GM19395 (cell line): ENCODE measurements around the gene SRGAP2C.
"Not testable (repeated sequence)": the region's sequence is repeated elsewhere in the genome, so short reads cannot be mapped to it uniquely, and the experiment has no call there.

Experiments used
- ATAC-seq: cut with Tn5 transposase; IDR thresholded peaks from one replicate; pipeline ENCODE4 v1.9.1; 2021; ENCODE audit warnings: mild to moderate bottlenecking, moderate library complexity; ENCODE audit not compliant: unreplicated experiment

Gene SRGAP2C

DNA sequence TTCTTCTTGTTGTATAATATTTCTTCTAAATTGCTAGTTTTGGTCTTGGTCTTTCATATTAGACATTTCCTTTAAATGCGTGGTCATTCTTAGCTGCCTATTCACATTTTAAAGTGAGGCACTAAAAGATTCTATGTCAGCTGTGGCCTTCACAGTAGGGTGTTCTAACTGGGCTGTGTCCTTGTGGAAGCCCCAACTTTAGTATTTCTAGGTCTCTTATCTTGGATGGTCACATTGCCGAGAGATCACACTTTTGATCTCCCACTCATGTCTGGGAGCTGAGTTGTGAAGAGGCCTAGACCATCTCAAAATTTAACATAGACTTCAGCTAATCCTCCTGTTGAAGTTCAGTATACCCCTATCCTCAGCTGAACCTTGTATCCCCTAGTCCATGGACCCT lies 185.2 kb downstream of the SRGAP2C start:
- ATAC-seq, result not testable (repeated sequence)

DNA sequence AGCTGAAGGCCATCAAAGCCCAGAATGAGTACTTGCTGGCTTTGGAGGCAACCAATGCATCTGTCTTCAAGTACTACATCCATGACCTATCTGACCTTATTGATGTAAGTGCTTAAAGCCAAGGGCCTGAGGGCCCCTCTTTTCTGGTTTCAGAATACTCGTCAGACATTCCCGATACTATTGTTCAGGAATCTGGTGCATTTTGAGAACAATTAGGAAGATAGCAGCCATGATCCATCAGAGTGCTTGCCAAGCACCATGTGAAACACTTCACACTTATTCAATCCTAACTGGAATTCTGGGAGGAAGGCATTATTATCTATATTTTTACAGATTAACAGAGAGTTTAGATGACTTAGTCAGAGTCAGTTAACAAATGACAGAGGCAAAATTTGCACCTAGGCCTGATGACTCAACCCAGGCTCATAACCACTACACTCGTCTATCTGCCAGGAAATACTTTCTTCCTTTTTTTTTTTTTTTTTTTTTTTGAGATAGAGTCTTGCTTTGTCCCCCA lies 190.1 kb downstream of the SRGAP2C start:
- not testable (repeated sequence) for ATAC-seq

DNA sequence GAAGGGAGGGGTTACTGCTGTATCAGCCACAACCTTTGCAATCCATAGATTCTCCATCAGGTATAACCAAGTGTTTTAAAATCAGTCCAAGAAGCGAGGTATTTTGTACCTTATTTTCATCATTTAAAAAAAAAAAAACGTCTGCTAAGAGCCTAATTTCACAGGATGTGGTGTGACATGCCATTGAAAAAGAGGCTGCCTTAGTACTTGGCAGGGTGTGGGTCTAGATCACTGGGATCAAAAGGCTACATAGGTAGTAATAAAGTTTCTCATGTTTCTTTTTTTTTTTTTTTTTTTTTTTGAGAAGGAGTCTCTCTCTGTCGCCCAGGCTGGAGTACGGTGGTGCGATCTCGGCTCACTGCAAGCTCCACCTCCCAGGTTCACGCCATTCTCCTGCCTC lies 192.2 kb downstream of the SRGAP2C start:
- not testable (repeated sequence) for ATAC-seq

DNA sequence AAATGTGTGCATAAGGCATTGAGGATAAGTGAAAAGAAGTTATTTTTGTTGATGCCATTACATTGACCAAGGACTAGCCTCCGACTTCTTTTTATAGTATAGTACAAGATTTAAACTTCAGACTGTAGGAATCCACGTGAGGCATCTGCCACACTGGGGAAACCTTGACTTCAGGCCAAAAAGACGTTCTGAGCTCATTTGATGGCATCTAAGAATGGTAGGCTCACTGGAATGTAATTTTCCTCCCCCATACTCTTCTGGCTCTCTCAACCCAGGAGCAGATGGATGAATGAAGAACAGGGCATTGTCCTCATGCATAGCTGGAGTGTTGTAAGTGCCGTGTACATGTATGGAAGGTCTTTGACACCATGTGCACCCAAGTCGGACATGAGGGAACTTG lies 194.0 kb downstream of the SRGAP2C start:
- ATAC-seq, result not testable (repeated sequence)

DNA sequence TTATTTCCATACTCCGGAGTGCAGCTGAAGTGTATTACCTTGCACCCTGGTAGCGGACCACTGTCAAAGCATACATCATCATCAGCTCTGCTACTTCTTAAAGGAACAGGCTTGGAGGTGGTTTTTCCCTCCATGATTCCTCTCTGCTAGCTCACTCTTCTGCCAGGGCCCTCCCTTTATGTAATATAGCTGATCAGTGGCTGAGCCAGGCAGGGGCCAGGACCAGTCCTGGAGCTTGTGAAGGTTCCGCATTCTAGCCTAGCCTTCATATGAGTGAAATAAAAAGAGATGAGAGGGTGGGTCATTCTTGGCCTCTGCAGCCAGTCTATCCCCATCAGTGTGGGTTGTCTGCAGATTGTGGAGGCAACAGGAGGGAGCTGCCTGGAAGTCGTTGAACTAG lies 200.0 kb downstream of the SRGAP2C start:
- not testable (repeated sequence) for ATAC-seq

DNA sequence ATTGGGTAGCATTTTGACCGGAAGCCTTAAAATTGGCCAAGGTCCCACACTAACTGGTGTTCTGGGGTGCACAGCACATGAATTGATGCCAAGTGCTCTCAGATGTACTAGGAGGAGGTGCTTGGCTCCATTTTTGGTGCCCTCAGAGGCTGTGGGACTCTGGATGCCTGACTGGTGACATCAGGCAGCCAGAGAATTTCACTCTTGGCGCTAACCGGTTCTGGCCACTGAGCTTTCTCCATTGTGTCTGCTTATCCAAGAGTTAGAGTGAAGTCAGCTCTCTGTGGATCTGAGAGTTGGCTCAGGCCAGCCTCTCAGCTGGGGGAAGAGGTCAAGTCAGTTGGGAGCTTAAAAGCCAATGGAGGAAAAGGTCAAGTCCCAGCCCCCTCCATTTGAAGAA lies 200.4 kb downstream of the SRGAP2C start:
- not testable (repeated sequence) for ATAC-seq

DNA sequence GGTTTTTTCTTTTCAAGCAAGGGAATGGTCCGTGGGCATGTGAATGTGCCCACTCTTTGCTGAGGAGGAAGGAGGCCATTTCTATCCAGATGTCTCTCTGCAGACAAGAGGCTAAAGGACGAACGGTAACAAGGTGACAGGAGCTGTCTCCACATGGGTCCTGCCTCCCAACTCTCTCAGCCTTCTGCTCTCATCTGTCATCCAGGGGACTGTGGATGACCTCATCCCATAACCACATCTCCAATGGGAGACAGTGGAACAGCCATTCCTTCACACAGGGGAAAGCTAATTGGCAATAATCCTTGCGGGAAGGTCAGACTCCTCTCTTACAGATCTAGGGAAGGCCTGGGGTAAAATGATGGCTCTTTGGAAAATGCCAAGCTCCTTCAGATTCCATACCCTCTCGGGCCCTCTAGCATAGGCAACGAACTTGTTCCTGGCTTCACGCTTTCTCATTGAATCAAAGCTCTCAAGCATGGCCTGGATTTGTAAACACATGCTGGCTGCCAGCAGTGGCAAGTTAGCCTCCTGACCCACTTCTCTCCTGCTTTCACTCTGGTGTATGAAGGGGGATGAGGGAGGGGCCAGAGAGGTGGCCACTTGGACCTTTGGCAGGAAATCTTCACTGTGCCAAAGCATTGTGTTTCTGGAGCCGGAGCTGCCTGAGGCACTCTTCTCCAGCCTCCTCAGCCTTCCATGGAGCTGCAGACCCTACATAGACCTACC lies 201.0 kb downstream of the SRGAP2C start:
- ATAC-seq, result not testable (repeated sequence)

DNA sequence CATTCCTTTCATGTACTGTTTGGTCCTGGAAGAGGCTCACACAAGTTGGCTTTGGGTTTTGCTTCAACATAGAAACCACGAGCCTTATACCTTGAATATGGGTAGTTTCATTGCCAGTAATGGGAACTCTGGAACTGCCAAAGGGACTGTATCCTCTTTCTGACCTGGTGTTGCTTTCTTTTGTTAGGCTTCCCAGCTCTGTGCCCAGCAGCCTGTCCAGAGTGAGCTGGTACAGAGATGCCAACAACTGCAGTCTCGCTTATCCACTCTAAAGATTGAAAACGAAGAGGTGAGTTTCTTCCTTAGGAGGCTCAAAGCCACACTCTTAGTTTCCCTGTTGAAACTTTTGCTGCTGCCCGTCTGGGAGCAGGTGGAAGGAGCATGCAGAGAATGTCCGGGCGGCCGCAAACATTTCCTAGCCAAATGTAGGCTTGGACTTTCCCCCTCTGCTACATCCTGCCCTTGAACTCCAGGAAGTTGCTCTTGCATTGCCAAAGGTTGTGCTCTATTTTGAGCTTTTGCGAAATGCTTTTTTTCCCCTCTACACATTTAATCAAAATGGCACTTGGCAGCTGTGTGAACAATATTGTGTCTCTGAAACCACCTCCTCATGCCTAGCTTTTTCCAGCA lies 201.7 kb downstream of the SRGAP2C start:
- ATAC-seq, result not testable (repeated sequence)

DNA sequence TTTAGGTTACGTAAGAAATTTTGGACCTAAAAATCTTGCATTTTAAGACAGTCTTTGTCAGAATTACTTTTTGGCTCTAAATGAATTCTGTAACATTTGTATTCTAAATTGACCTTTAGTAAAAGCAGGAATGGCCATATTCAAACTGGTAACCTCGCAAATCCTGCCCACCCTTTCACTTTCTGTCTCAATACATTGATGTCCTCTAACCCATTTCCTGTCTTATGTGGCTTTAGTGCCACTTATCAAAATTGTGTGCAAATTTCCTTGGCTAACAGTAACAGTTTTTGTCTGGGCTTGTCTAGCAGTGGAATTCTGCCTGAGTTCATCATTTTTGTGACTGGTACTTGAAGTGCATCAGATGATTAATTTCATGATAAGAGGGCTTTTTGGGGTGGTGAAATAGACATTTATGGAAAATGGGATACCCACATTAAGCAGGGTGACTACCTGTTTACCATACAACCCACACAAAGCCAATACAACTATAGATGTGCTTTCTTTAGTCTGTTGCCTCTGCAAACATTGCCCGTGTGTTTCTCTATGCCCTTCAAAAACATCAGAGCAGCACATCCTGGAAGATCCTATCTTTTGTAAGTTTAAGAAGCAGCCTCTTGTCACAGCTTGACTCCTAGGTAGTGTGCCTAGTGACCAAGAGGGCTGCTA lies 205.3 kb downstream of the SRGAP2C start:
- ATAC-seq, result not testable (repeated sequence)

DNA sequence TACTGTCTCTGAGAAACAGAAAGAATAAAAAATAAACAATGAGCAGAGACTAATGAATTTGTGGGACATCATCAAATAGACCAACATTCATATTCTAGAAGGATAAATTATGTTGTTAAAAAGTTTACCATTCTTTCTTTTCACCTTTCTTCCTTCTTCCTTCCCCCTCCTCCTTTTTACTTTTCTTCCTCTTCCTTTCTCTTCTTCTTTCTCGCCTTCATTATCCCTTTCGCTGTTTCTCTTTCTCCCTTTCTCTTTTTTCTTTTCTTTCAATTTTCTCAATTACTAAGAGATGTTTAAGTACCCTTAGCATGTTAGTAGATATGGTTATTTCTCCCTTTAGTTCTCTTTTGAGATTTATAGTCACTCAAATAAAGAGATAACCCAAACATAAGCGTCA lies 207.4 kb downstream of the SRGAP2C start:
- ATAC-seq, result not testable (repeated sequence)

DNA sequence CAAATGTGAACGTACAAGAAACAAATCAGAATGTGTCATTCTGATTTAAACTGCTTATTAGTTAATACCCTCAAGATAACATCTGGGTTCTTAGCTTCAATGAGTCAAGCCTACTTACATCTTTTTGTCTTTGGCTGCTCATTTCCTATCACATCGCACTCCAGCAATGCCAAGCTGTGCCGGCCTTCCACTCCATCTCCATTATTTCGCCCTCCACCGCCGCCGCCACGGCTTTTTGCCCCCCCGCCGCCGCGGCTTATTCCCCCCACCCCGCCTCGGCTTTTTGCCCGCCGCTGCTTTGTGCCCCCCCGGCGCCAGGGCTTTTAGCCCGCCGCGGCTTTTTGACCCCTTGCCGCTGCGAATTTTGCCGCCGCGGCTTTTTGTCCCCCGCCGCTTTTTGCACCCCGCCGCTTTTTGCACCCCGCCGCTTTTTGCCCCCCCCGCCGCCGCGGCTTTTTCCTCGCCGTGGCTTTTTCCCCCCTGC lies 211.0 kb downstream of the SRGAP2C start:
- ATAC-seq, result not testable (repeated sequence)

DNA sequence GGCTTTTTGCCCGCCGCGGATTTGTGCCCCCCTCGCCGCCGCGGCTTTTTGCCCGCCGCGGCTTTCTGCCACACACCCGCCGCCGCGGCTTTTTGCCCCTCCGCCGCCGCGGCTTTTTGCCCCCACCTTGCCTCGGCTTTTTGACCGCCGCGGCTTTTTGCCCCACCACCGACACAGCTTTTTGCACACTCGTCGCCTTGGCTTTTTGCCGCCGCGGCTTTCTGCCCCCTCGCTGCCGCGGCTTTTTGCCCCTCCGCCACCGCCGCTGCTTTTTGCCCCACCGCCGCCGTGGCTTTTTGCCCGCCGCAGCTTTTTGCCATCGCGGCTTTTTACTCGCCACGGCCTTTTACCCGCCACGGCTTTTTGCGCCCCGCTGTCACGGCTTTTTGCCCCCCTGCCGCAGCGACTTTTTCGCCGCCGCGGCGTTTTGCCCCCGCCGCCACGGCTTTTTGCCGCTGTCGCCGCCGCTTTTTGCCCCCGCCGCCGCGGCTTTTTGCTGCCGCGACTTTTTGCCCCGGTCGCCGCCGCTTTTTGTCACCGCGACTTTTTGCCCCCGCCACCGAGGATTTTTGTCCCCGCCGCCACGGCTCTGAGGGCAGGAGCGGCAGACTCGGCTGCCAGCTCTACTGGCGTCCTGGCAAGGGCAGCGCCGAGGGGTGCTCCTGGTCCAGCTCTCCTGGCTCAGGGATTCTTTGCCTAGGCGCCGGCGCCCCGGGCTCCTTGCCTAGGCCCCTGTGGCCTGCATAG lies 211.7 kb downstream of the SRGAP2C start:
- ATAC-seq, result not testable (repeated sequence)

DNA sequence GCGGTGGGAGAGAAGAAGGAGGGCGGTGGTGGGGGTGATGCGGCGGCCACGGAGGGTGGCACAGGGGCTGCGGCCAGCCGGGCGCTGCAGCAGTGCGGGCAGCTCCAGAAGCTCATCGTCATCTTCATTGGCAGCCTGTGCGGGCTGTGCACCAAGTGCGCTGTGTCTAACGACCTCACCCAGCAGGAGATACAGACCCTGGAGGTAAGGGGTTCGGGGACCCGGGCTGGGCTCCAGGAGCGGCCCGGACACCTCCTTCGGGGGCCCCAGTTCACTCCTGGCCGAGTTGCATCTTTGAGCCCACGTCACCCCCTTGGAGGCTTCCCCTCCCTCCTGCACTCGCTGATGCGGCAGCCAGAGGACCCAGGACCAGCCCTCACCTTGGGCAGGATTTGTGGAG lies 212.3 kb downstream of the SRGAP2C start:
- ATAC-seq, result not testable (repeated sequence)

DNA sequence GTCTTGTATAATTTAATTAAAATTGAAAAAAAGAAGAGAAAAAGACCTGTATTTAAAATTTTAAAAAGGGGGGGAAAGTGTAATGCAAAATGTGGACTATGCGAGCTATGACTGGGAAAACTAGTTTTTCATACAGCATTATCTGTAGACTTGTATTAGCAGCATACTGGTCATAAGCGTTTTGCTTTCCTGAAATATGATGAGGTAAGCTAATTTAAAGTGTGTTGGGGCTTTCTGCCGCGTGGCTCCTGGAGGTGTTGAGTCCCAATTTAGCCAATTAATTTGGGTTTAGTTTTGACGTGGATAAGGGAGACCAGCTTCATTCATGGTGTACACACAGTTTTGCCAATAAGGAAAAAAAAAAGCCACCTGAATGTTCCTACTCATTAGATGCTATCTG lies 214.4 kb downstream of the SRGAP2C start:
- ATAC-seq, result not testable (repeated sequence)

DNA sequence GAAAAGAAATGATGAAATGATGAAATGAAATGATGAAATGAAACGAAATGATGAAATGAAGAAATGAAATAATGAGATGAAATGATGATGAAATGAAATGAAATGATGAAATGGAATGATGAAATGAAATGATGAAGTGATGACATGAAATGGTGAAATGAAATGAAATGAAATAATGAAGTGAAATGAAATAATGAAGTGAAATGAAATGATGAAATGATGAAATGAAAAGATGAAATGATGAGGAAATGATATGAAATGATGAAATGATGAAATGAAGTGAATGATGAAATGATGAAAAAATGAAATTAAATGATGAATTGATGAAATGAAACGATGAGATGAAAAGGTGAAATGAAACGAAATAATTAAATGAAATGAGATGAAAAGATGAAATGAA lies 215.3 kb downstream of the SRGAP2C start:
- ATAC-seq, result not testable (repeated sequence)

DNA sequence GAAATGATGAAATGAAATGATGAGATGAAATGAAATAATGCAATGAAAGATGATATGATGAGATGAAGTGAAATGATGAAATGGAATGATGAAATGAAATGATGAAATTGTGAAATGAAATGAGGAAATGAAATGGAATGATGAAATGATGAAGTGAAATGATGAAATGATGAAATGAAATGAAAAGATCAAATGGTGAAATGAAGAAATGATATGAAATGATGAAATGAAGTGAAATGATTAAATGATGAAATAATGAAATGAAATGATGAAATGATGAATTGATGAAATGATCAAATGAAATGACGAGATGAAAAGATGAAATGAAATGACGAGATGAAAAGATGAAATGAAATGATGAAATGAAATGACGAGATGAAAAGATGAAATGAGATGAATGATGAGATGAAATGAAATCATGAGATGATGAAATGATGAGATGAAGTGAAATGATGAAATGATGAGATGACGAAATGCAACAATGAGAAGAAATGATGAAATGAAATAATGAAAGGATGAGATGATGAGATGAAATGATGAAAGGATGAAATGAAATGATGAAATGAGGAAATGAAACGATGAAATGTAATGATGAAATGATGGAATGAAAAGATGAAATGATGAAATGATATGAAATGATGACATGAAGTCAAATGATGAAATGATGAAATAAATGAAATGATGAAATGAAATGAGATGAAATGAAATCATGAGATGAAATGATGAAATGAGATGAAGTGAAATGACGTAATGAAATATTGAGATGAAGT lies 216.0 kb downstream of the SRGAP2C start:
- not testable (repeated sequence) for ATAC-seq

DNA sequence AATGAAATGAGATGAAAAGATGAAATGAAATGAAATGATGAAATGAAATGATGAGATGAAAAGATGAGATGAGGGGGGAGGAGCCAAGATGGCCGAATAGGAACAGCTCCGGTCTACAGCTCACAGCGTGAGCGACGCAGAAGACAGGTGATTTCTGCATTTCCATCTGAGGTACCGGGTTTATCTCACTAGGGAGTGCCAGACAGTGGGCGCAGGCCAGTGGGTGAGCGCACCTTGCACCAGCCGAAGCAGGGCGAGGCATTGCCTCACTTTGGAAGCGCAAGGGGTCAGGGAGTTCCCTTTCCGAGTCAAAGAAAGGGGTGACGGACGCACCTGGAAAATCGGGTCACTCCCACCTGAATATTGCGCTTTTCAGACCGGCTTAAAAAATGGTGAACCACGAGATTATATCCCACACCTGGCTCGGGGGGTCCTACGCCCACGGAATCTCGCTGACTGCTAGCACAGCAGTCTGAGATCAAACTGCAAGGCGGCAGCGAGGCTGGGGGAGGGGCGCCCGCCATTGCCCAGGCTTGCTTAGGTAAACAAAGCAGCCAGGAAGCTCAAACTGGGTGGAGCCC lies 216.7 kb downstream of the SRGAP2C start:
- ATAC-seq, result not testable (repeated sequence)

DNA sequence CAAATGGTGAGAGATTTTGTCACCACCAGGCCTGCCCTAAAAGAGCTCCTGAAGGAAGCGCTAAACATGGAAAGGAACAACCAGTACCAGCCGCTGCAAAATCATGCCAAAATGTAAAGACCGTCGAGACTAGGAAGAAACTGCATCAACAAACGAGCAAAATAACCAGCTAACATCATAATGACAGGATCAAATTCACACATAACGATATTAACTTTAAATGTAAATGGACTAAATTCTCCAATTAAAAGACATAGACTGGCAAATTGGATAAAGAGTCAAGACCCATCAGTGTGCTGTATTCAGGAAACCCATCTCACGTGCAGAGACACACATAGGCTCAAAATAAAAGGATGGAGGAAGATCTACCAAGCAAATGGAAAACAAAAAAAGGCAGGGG lies 218.5 kb downstream of the SRGAP2C start:
- ATAC-seq, result not testable (repeated sequence)

DNA sequence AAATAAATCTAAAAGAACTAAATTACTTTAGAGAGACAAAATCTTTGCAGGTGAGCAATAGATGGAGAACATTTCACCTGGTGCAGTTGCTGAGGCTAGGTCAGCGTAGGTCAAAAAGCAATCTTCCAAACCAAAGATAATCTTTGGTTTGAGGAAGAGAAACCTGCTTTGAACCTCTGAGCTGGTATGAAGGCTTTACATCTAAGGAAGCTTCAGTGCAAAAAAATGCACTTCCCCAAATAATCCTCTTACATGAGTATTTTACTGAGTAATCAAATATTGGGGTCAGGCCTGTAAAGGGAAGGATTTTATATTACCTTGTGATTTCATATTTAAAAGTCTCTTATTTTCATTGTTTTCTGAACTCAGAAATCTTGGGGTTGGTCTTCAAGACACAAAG lies 223.6 kb downstream of the SRGAP2C start:
- ATAC-seq, result no peak

DNA sequence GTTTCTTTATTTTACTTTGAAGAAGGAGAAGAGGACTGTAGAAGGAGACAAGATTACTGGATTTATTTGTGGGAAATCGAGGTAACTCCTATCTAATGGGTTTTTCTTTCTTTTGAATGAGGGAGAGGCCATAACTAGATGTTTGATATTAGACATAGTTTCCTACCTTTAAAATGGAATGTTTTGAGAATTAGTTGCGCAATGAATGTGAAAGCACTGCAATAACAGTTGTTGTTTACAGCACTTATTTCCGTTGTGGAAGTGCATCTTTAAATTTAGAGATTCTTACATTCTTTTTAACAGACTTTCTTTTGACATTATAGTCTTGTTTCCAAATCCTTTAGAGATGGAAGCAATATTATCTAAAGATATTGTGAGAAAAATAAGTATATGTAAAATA lies 229.0 kb downstream of the SRGAP2C start:
- ATAC-seq, result no peak
